Transverse colon (tissue), 3 donors: ENCODE measurements around the gene CDH12.

Experiments
- EP300 ChIP-seq: sonication (generic); formaldehyde crosslinking; IDR thresholded peaks from one replicate; pipeline ENCODE4 v1.6.1; 2017; ENCODE audit warnings: antibody characterized with exemption, low read depth
- POLR2A ChIP-seq: fragments of 450-650 bp; IDR thresholded peaks from one replicate; pipeline ENCODE4 v1.6.1; 2016; ENCODE audit warnings: antibody characterized with exemption, mild to moderate bottlenecking, moderate library complexity
- TF ChIP-seq, protein P1 (sequence below), 5 experiments: fragments of 200-600 bp in 3 of 5; fragments of 450-650 bp in 2 of 5; sonication (generic) in 3 of 5; IDR thresholded peaks; 1 replicate in 2 of 5; 2 replicates in 3 of 5; pipeline ENCODE4 v1.5.1; 2016 to 2017; ENCODE audit warnings: antibody characterized with exemption in 5 of 5, inconsistent platforms in 3 of 5, mild to moderate bottlenecking in 2 of 5, moderate library complexity in 1 of 5

DNA sequence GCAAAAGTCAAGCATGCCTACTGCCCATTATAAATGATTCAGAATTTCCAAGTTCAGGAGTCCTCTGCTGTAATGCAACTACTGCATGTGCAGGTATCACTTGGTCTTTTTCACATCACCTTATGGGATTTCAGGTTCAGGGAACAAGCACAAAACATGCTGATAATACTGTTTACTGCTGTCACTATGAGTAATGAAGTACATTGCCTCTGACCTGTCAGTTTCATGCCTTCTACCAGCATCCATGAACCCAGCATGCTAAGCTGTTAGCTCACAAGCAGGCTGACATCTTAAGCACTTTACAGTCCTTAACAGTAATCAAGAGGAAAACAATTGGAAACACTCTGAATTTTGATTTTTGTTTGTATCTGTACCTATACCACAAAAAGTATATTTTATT lies 743.8 kb downstream of the CDH12 start:
- TF ChIP-seq POLR2A (no peak), EP300 (no peak)
- TF ChIP-seq, protein P1, sequence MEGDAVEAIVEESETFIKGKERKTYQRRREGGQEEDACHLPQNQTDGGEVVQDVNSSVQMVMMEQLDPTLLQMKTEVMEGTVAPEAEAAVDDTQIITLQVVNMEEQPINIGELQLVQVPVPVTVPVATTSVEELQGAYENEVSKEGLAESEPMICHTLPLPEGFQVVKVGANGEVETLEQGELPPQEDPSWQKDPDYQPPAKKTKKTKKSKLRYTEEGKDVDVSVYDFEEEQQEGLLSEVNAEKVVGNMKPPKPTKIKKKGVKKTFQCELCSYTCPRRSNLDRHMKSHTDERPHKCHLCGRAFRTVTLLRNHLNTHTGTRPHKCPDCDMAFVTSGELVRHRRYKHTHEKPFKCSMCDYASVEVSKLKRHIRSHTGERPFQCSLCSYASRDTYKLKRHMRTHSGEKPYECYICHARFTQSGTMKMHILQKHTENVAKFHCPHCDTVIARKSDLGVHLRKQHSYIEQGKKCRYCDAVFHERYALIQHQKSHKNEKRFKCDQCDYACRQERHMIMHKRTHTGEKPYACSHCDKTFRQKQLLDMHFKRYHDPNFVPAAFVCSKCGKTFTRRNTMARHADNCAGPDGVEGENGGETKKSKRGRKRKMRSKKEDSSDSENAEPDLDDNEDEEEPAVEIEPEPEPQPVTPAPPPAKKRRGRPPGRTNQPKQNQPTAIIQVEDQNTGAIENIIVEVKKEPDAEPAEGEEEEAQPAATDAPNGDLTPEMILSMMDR (IDR thresholded peaks at IDR 0.05), result no peak
